GM23248 (cell line): Measurements from ENCODE around the gene BTD. TPM values are rescaled to one million over a fixed set of nuclear protein-coding genes. Genes with fewer than 3 reads are reported as not detected.

ENCODE experiments used
- DNase-seq: peaks from one replicate; pipeline ENCODE4 v3.0.0-alpha.2; 2015
- H2AFZ ChIP-seq: fragments of 200-600 bp; sonication (generic); 2 replicates; pipeline ENCODE4 v1.6.1; 2016; ENCODE audit warnings: antibody characterized with exemption
- H3F3A ChIP-seq: fragments of 200-600 bp; sonication (generic); 2 replicates; pipeline ENCODE4 v1.6.1; 2016; ENCODE audit warnings: mild to moderate bottlenecking, antibody characterized with exemption, mixed run types; ENCODE audit not compliant: insufficient read depth
- H3K27ac ChIP-seq: fragments of 200-600 bp; sonication (generic); 2 replicates; pipeline ENCODE4 v1.5.1; 2016; ENCODE audit warnings: mild to moderate bottlenecking
- H3K27me3 ChIP-seq: fragments of 200-600 bp; sonication (generic); replicated peaks from 2 replicates; pipeline ENCODE4 v1.6.1; 2016; ENCODE audit warnings: mild to moderate bottlenecking; ENCODE audit not compliant: insufficient read depth
- H3K36me3 ChIP-seq: fragments of 200-600 bp; sonication (generic); 2 replicates; pipeline ENCODE4 v1.6.1; 2016; ENCODE audit warnings: low read depth, mild to moderate bottlenecking
- H3K4me1 ChIP-seq: fragments of 200-600 bp; sonication (generic); 2 replicates; pipeline ENCODE4 v1.6.1; 2016; ENCODE audit warnings: mild to moderate bottlenecking; ENCODE audit not compliant: insufficient read depth
- H3K4me2 ChIP-seq: fragments of 200-600 bp; sonication (generic); one replicate; pipeline ENCODE4 v1.6.1; 2016; ENCODE audit warnings: mild to moderate bottlenecking; ENCODE audit not compliant: unreplicated experiment
- H3K4me3 ChIP-seq: fragments of 200-600 bp; sonication (generic); 2 replicates; pipeline ENCODE4 v1.5.1; 2016; ENCODE audit warnings: mild to moderate bottlenecking
- H3K79me2 ChIP-seq: fragments of 200-600 bp; sonication (generic); 2 replicates; pipeline ENCODE4 v1.6.1; 2016; ENCODE audit warnings: mild to moderate bottlenecking; ENCODE audit not compliant: insufficient read depth
- H3K9ac ChIP-seq: fragments of 200-600 bp; sonication (generic); 2 replicates; pipeline ENCODE4 v1.6.1; 2016; ENCODE audit warnings: mild to moderate bottlenecking
- H3K9me2 ChIP-seq: fragments of 200-600 bp; sonication (generic); 2 replicates; pipeline ENCODE4 v1.6.1; 2016; ENCODE audit warnings: mixed run types, mild to moderate bottlenecking, moderate library complexity; ENCODE audit not compliant: insufficient read depth
- H3K9me3 ChIP-seq: fragments of 200-600 bp; sonication (generic); one replicate; pipeline ENCODE4 v1.6.1; 2017; ENCODE audit warnings: low read depth
- H4K20me1 ChIP-seq: fragments of 200-600 bp; sonication (generic); 2 replicates; pipeline ENCODE4 v1.6.0; 2016; ENCODE audit not compliant: insufficient read depth
- EZH2 ChIP-seq: fragments of 200-600 bp; sonication (generic); IDR thresholded peaks from 2 replicates; pipeline ENCODE4 v1.6.1; 2018; ENCODE audit warnings: antibody characterized with exemption, mild to moderate bottlenecking; ENCODE audit not compliant: insufficient read depth, poor library complexity, severe bottlenecking
- EZH2phosphoT487 ChIP-seq: fragments of 200-600 bp; sonication (generic); IDR thresholded peaks from 2 replicates; pipeline ENCODE4 v1.6.1; 2018; ENCODE audit warnings: antibody characterized with exemption, moderate library complexity, mild to moderate bottlenecking, low read depth; ENCODE audit not compliant: insufficient read depth
- WGBS, 2 experiments: methylation state at CpG; one replicate each; pipeline ENCODE4 v1.1.6; 2015 to 2017; ENCODE audit warnings: low lambda C conversion rate in 2 of 2, low coverage in 1 of 2; ENCODE audit errors: missing lambda C conversion rate in 2 of 2; 5-methylcytosine and 5-hydroxymethylcytosine counted together
- in situ Hi-C: fragments of 300-500 bp; cut with MboI; formaldehyde crosslinking; loops from 2 replicates; pipeline ENCODE4 v1.15.0; 2020
- microRNA-seq: library from miRNA; unstranded; fragments of <30 nt; microRNA quantifications from one replicate; pipeline ENCODE4, GENCODE V29; 2016; ENCODE audit warnings: borderline number of aligned reads
- polyA plus RNA-seq: library from polyadenylated mRNA; unstranded; fragments of >200 nt; fragmentation: Nextera tagmentation; extraction: Ambion mirVana; gene quantifications from 2 replicates; pipeline ENCODE4 v1.2.1, GENCODE V29; 2016
- small RNA-seq: library from RNA; depleted of rRNA; stranded (forward); fragments of <200 nt; gene quantifications from one replicate; pipeline ENCODE3, GENCODE V24; 2014; ENCODE audit warnings: low read depth, low replicate concordance
- total RNA-seq: library from RNA; depleted of rRNA; stranded (reverse); fragments of >200 nt; shearing (Covaris generic); gene quantifications from 2 replicates; pipeline ENCODE4 v1.2.3, GENCODE V29; 2014; rRNA removed

Gene BTD
- total and polyA plus RNA-seq, 2 experiments from 2014 or later: 20.1 to 48.0 TPM

GRCh38 chr3:15690748-15691147 lies 89.2 kb downstream of the BTD start:
- in situ Hi-C loops: no loop called here
- 0 out of 2 replicates have a peak, but pooled peaks cover 4% of the 10 kb centered on the region for H3K79me2 ChIP-seq
- H3K9me3 ChIP-seq: no peaks in the 10 kb centered on the region
- H3K4me1 ChIP-seq: no peaks in the 10 kb centered on the region; the same call in 1 of the 2 replicates
- H3K27ac ChIP-seq: no peak overlapping the region
- no peak overlapping the region for H3K4me2 ChIP-seq
- no peaks in the 10 kb centered on the region for H3K9me2 ChIP-seq
- no peak overlapping the region for H2AFZ ChIP-seq
- 88 to 91% methylated on average over 4 to 5 of the region's 5 CpGs for WGBS, 2 experiments
- H3K9ac ChIP-seq: no peak overlapping the region
- H3K36me3 ChIP-seq: peaks cover 63% of the 10 kb centered on the region
- no peak overlapping the region for H3K4me3 ChIP-seq
- no peaks in the 10 kb centered on the region for H4K20me1 ChIP-seq
- no peak for DNase-seq
- H3K27me3 ChIP-seq: no peaks in the 10 kb centered on the region
- TF ChIP-seq EZH2: no peak
- no peak for TF ChIP-seq EZH2phosphoT487
- H3F3A ChIP-seq: no peaks in the 10 kb centered on the region

GRCh38 chr3:15693355-15693754 lies 91.8 kb downstream of the BTD start:
- DNase-seq: peak; percentile 47
- in situ Hi-C loops: no loop called here
- 0 out of 2 replicates have a peak, but pooled peaks cover 4% of the 10 kb centered on the region for H3F3A ChIP-seq

GRCh38 chr3:15694628-15695027 lies 93.1 kb downstream of the BTD start:
- H3K9ac ChIP-seq: no peak overlapping the region
- no peak overlapping the region for H3K4me3 ChIP-seq
- WGBS, 2 experiments: 56 to 64% methylated on average over 1 of the region's 1 CpG
- peaks cover 58% of the 10 kb centered on the region for H3K36me3 ChIP-seq
- no peak overlapping the region for H3K4me2 ChIP-seq
- H3K27ac ChIP-seq: no peak overlapping the region
- H3K4me1 ChIP-seq: no peaks in the 10 kb centered on the region; the same call in 1 of the 2 replicates
- no peak for TF ChIP-seq EZH2phosphoT487
- no peak for TF ChIP-seq EZH2
- H3F3A ChIP-seq: 0 out of 2 replicates have a peak, but pooled peaks cover 4% of the 10 kb centered on the region
- H4K20me1 ChIP-seq: no peaks in the 10 kb centered on the region
- no peak for DNase-seq
- no peaks in the 10 kb centered on the region for H3K9me2 ChIP-seq
- H2AFZ ChIP-seq: no peak overlapping the region
- no peaks in the 10 kb centered on the region for H3K27me3 ChIP-seq
- in situ Hi-C loops: no loop called here
- H3K79me2 ChIP-seq: peaks cover 11% of the 10 kb centered on the region; the same call in 1 of the 2 replicates
- H3K9me3 ChIP-seq: no peaks in the 10 kb centered on the region

More at GRCh38 chr3:15693355-15693754, 91.8 kb downstream of the BTD start:
- no peak overlapping the region for H3K4me2 ChIP-seq
- H3K4me1 ChIP-seq: no peaks in the 10 kb centered on the region; the same call in 1 of the 2 replicates
- 79 to 80% methylated on average over 1 of the region's 1 CpG for WGBS, 2 experiments
- no peak for TF ChIP-seq EZH2
- no peak for TF ChIP-seq EZH2phosphoT487
- H3K9me2 ChIP-seq: no peaks in the 10 kb centered on the region
- H3K79me2 ChIP-seq: peaks cover 11% of the 10 kb centered on the region; the same call in 1 of the 2 replicates
- no peak overlapping the region for H3K4me3 ChIP-seq
- H3K9ac ChIP-seq: no peak overlapping the region
- no peaks in the 10 kb centered on the region for H3K27me3 ChIP-seq
- no peak overlapping the region for H2AFZ ChIP-seq
- H4K20me1 ChIP-seq: no peaks in the 10 kb centered on the region
- peaks cover 68% of the 10 kb centered on the region for H3K36me3 ChIP-seq
- no peak overlapping the region for H3K27ac ChIP-seq
- no peaks in the 10 kb centered on the region for H3K9me3 ChIP-seq

Small RNAs within 50 kb of the gene (microRNA-seq; reads per million reads assigned to microRNA genes)
- not detected for gene MIR3134

Small RNAs within 50 kb of the gene (small RNA-seq; reads per million reads assigned to genes)
- gene MIR3134: not detected

Other genes with a start within 250 kb of the BTD start
- gene METTL6, start 174.2 kb upstream of the BTD start, total RNA-seq: 24.2 and 30.9 TPM in 2 replicates
- 20.8 and 21.6 TPM in 2 replicates for gene METTL6, start 174.2 kb upstream of the BTD start, polyA plus RNA-seq
- gene EAF1, start 174.1 kb upstream of the BTD start, total RNA-seq: 16.9 and 20.9 TPM in 2 replicates
- gene EAF1, start 174.1 kb upstream of the BTD start, polyA plus RNA-seq: 7.1 and 7.2 TPM in 2 replicates
- 0.32 and 1.1 TPM in 2 replicates for gene COLQ, start 80.0 kb upstream of the BTD start, total RNA-seq
- gene COLQ, start 80.0 kb upstream of the BTD start, polyA plus RNA-seq: 0.29 and 0.93 TPM in 2 replicates
- 13.4 and 14.3 TPM in 2 replicates for gene HACL1, start 176 bp upstream of the BTD start, total RNA-seq
- 16.3 and 18.8 TPM in 2 replicates for gene HACL1, start 176 bp upstream of the BTD start, polyA plus RNA-seq
- gene ANKRD28, start 196.2 kb downstream of the BTD start, total RNA-seq: 55.6 and 68.9 TPM in 2 replicates
- 22.6 and 23.1 TPM in 2 replicates for gene ANKRD28, start 196.2 kb downstream of the BTD start, polyA plus RNA-seq